Lower leg skin (tissue), 4 donors: ENCODE measurements around the gene GP5. TPM values are rescaled to one million over a fixed set of nuclear protein-coding genes. Genes with fewer than 3 reads are reported as not detected.

Experiments
- DNase-seq, 2 donors: peaks; one replicate each; pipeline ENCODE4 v3.0.0-alpha.2; 2019; ENCODE audit warnings: low spot score in 2 of 2
- H3K4me3 ChIP-seq: fragments of 200-600 bp; sonication (generic); 2 replicates; pipeline ENCODE4 v1.5.1; 2017; ENCODE audit warnings: mild to moderate bottlenecking, low read depth; ENCODE audit not compliant: poor library complexity, severe bottlenecking
- CTCF ChIP-seq, 3 donors: fragments of 450-650 bp; IDR thresholded peaks; one replicate each; pipeline ENCODE4 v1.5.1; 2016; ENCODE audit warnings: antibody characterized with exemption in 3 of 3, mild to moderate bottlenecking in 3 of 3, moderate library complexity in 2 of 3
- POLR2A ChIP-seq, 2 donors: fragments of 450-650 bp; IDR thresholded peaks; one replicate each; pipeline ENCODE4 v1.6.1; 2016 to 2017; ENCODE audit warnings: antibody characterized with exemption in 2 of 2, mild to moderate bottlenecking in 1 of 2, moderate library complexity in 1 of 2
- WGBS, 2 donors: methylation state at CpG; one replicate each; pipeline ENCODE4 v1.1.5; 2018; 5-methylcytosine and 5-hydroxymethylcytosine counted together
- intact Hi-C: fragments of 100-400 bp; cut with DNase I; formaldehyde crosslinking; loops from one replicate; pipeline ENCODE4 v1.15.0; 2023; ENCODE audit warnings: low total_unique reads
- total RNA-seq, 4 donors: library from RNA; depleted of rRNA; stranded (reverse); fragments of >200 nt; gene quantifications; one replicate each; pipeline ENCODE4 v1.1.0, GENCODE V29; 2016

Gene GP5
- total RNA-seq, 4 donors from 2014 or later, result 0.06 TPM; not detected in 3

DNA sequence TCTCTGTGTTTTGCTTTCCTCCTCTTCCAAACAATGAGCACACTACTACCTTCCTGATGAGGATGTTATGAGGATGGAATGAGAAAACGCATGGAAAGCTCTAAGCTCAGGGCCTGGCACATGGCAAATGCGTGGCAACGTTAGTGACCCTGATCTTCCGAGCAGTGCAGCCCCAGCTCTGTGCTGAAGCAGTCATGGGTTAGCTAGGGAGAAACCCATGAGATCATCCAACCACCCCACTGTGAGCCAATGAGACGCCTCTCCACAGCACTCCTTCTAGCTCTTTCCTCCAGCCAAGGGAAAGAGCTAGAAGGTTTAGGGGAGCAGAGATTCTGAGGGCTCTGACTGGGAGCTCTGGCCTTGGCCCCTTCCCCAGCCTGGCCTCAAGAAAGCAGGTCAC is 52.4 kb downstream of the GP5 start:
- intact Hi-C loops, result no loop called here
- no peak overlapping the region for H3K4me3 ChIP-seq
- no peak for DNase-seq
- TF ChIP-seq POLR2A (IDR thresholded peaks at IDR 0.05) (no peak), CTCF (IDR thresholded peaks at IDR 0.05) (no peak)
- WGBS, 2 donors, result 62 to 63% methylated on average over 5 of the region's 5 CpGs

DNA sequence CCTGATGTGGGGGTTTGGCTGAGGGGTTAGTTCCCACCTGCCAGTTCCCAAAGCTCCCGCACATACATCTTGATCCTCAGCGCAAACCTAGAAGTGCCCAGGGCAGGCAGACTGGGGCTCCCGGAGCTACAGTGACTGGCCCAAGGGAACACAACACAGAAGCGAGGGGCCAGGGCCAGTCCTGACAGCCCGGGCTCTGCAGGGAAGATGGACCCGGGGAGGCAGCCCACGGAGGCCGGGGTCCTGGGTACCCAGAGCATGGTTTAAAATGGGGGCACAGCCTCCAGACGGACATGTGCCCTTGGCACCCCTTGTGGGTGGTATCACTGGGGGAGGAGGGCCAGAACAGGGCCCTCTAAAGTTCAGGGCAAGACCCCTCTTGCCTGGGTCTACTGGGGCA is 53.0 kb downstream of the GP5 start:
- H3K4me3 ChIP-seq, result no peak overlapping the region
- WGBS, 2 donors, result 83 to 90% methylated on average over 9 of the region's 9 CpGs
- no peak for TF ChIP-seq CTCF (IDR thresholded peaks at IDR 0.05)
- no peak for TF ChIP-seq POLR2A (IDR thresholded peaks at IDR 0.05)
- intact Hi-C loops, result no loop called here
- no peak for DNase-seq

Other genes starting within 250 kb of the GP5 start
- under 1 TPM in 1 of 4 donors, not detected in 3; 0.10 TPM for gene CPN2, start 47.9 kb downstream of the GP5 start, total RNA-seq
- 10 to 100 TPM in 1 of 4 donors, 1 to 10 TPM in 1, under 1 TPM in 2; 0.08 to 21.0 (median 0.63) TPM for gene LRRC15, start 29.5 kb downstream of the GP5 start, total RNA-seq
- 10 to 100 TPM; 35.0 to 40.6 (median 38.2) TPM for gene ATP13A3, start 87.7 kb upstream of the GP5 start, total RNA-seq
- 1 to 10 TPM; 1.2 to 8.5 (median 4.6) TPM for gene TMEM44, start 234.2 kb upstream of the GP5 start, total RNA-seq